Midbrain (tissue), 1 donor: ENCODE results near the gene GYPB.
"Not testable (repeated sequence)": the region's sequence is repeated elsewhere in the genome, so short reads cannot be mapped to it uniquely, and the experiment has no call there.

Experiments used
- DNase-seq: peaks from one replicate; lab custom pipeline; 2025; lab: John Stamatoyannopoulos, UW

Gene GYPB

GRCh38 chr4:144014808-144015207, 4.4 kb downstream of the GYPB start:
- no peak for DNase-seq

GRCh38 chr4:144008602-144009001, 10.6 kb downstream of the GYPB start:
- DNase-seq: not testable (repeated sequence)

GRCh38 chr4:144007960-144008359, 11.2 kb downstream of the GYPB start:
- not testable (repeated sequence) for DNase-seq

GRCh38 chr4:144006200-144006803, 12.9 kb downstream of the GYPB start:
- DNase-seq: not testable (repeated sequence)

- DNase-seq: not testable (repeated sequence)
These were observed 13.6 kb downstream of the GYPB start for GRCh38 chr4:144005558-144005953.

- DNase-seq: not testable (repeated sequence)
These were observed 14.2 kb downstream of the GYPB start for GRCh38 chr4:144004868-144005557.

GRCh38 chr4:144003890-144004265, 15.3 kb downstream of the GYPB start:
- not testable (repeated sequence) for DNase-seq

- DNase-seq: not testable (repeated sequence)
These were observed 15.8 kb downstream of the GYPB start for GRCh38 chr4:144003205-144003889.

GRCh38 chr4:144000331-144000995, 18.7 kb downstream of the GYPB start:
- not testable (repeated sequence) for DNase-seq

GRCh38 chr4:143996193-143996592, 23.0 kb downstream of the GYPB start:
- DNase-seq: not testable (repeated sequence)

GRCh38 chr4:143991761-143992160, 27.4 kb downstream of the GYPB start:
- not testable (repeated sequence) for DNase-seq

- DNase-seq: not testable (repeated sequence)
These were observed 28.5 kb downstream of the GYPB start for GRCh38 chr4:143990717-143991116.

GRCh38 chr4:143986180-143986579, 33.0 kb downstream of the GYPB start:
- DNase-seq: no peak

GRCh38 chr4:143980776-143981175, 38.4 kb downstream of the GYPB start:
- DNase-seq: not testable (repeated sequence)

GRCh38 chr4:143975527-143975926, 43.7 kb downstream of the GYPB start:
- DNase-seq: not testable (repeated sequence)

GRCh38 chr4:143974021-143974420, 45.2 kb downstream of the GYPB start:
- not testable (repeated sequence) for DNase-seq

- DNase-seq: no peak
These were observed 58.1 kb downstream of the GYPB start for GRCh38 chr4:143961075-143961474.

- DNase-seq: not testable (repeated sequence)
These were observed 63.9 kb downstream of the GYPB start for GRCh38 chr4:143955306-143955705.

GRCh38 chr4:143951458-143951972, 67.7 kb downstream of the GYPB start:
- not testable (repeated sequence) for DNase-seq

GRCh38 chr4:143950967-143951366, 68.2 kb downstream of the GYPB start:
- not testable (repeated sequence) for DNase-seq

GRCh38 chr4:143950185-143950584, 69.0 kb downstream of the GYPB start:
- not testable (repeated sequence) for DNase-seq

- not testable (repeated sequence) for DNase-seq
These were observed 71.7 kb downstream of the GYPB start for GRCh38 chr4:143947493-143947892.
